ENCODE data around the gene NECTIN1.
A peak's percentile ranks its signal among the peaks of the same experiment; 100 is the strongest.

Gene NECTIN1

GRCh38 chr11:119691701-119692539 is 37.1 kb downstream of the NECTIN1 start:
- DNase-seq, result peak; percentile 43

- DNase-seq, result no peak
Observed at GRCh38 chr11:119691020-119691666, 37.9 kb downstream of the NECTIN1 start.

- no peak for DNase-seq
Observed at GRCh38 chr11:119689302-119689701, 39.7 kb downstream of the NECTIN1 start.

- DNase-seq, result no peak
Observed at GRCh38 chr11:119688356-119688755, 40.6 kb downstream of the NECTIN1 start.

- DNase-seq, result no peak
Observed at GRCh38 chr11:119687373-119688046, 41.5 kb downstream of the NECTIN1 start.

- no peak for DNase-seq
Observed at GRCh38 chr11:119686177-119686882, 42.7 kb downstream of the NECTIN1 start.

- DNase-seq, result no peak
Observed at GRCh38 chr11:119685111-119685746, 43.8 kb downstream of the NECTIN1 start.

- DNase-seq, result no peak
Observed at GRCh38 chr11:119684361-119685110, 44.5 kb downstream of the NECTIN1 start.

GRCh38 chr11:119683783-119684182 is 45.2 kb downstream of the NECTIN1 start:
- no peak for DNase-seq

GRCh38 chr11:119681361-119681910 is 47.6 kb downstream of the NECTIN1 start:
- no peak for DNase-seq

- no peak for DNase-seq
Observed at GRCh38 chr11:119680541-119681360, 48.2 kb downstream of the NECTIN1 start.

- no peak for DNase-seq
Observed at GRCh38 chr11:119679346-119679745, 49.7 kb downstream of the NECTIN1 start.

- DNase-seq, result no peak
Observed at GRCh38 chr11:119678351-119678750, 50.6 kb downstream of the NECTIN1 start.

GRCh38 chr11:119677840-119678239 is 51.2 kb downstream of the NECTIN1 start:
- DNase-seq, result no peak

GRCh38 chr11:119676461-119677020 is 52.5 kb downstream of the NECTIN1 start:
- no peak for DNase-seq

- no peak for DNase-seq
Observed at GRCh38 chr11:119673759-119674336, 55.2 kb downstream of the NECTIN1 start.

GRCh38 chr11:119673052-119673758 is 55.8 kb downstream of the NECTIN1 start:
- DNase-seq, result no peak

- DNase-seq, result no peak
Observed at GRCh38 chr11:119672597-119672996, 56.4 kb downstream of the NECTIN1 start.

GRCh38 chr11:119671561-119672015 is 57.4 kb downstream of the NECTIN1 start:
- no peak for DNase-seq
